Lung microvascular endothelial cell (primary cell): ENCODE measurements around the gene ASGR2. TPM values are rescaled to one million over a fixed set of nuclear protein-coding genes. Genes with fewer than 3 reads are reported as not detected.

Source experiments
- DNase-seq, 2 donors: peaks; one replicate each; pipeline versions ENCODE4 v3.0.0 to v3.0.0-alpha.2; 2010; ENCODE audit warnings: low read depth in 2 of 2
- total RNA-seq: library from RNA; depleted of rRNA; stranded (reverse); fragments of >200 nt; gene quantifications from 2 replicates; pipeline ENCODE4 v1.2.1, GENCODE V29; 2014

Gene ASGR2
- total RNA-seq, 1 donor from 2014 or later = not detected

- no peak for DNase-seq
Measured at GRCh38 chr17:7064261-7064660, 50.4 kb downstream of the ASGR2 start.

- no peak for DNase-seq
Measured at GRCh38 chr17:7063518-7064094, 51.0 kb downstream of the ASGR2 start.

GRCh38 chr17:7060165-7060891 lies 54.3 kb downstream of the ASGR2 start:
- peak; percentile 86 to 99 for DNase-seq

- peak; percentile 75 to 97 for DNase-seq
Measured at GRCh38 chr17:7058831-7059447, 55.7 kb downstream of the ASGR2 start.

GRCh38 chr17:7056386-7056785 lies 58.2 kb downstream of the ASGR2 start:
- no peak for DNase-seq

Other genes starting within 250 kb of the ASGR2 start
- not detected in 2 replicates for gene ALOX12, start 118.8 kb downstream of the ASGR2 start, total RNA-seq
- 34.2 and 60.7 TPM in 2 replicates for gene RNASEK, start 102.2 kb downstream of the ASGR2 start, total RNA-seq
- gene BCL6B, start 91.8 kb downstream of the ASGR2 start, total RNA-seq = 54.5 and 59.9 TPM in 2 replicates
- 1.3 and 2.4 TPM in 2 replicates for gene SLC16A13, start 78.8 kb downstream of the ASGR2 start, total RNA-seq
- 0.22 and 1.2 TPM in 2 replicates for gene SLC16A11, start 70.7 kb downstream of the ASGR2 start, total RNA-seq
- 0.99 and 1.7 TPM in 2 replicates for gene CLEC10A, start 34.6 kb downstream of the ASGR2 start, total RNA-seq
- 14.4 and 28.8 TPM in 2 replicates for gene ASGR1, start 64.5 kb upstream of the ASGR2 start, total RNA-seq
- gene DLG4, start 105.0 kb upstream of the ASGR2 start, total RNA-seq = 5.4 and 9.1 TPM in 2 replicates
- gene ACADVL, start 105.1 kb upstream of the ASGR2 start, total RNA-seq = 205 and 242 TPM in 2 replicates
- gene DVL2, start 119.7 kb upstream of the ASGR2 start, total RNA-seq = 25.1 and 31.9 TPM in 2 replicates
- gene PHF23, start 124.6 kb upstream of the ASGR2 start, total RNA-seq = 30.9 and 38.5 TPM in 2 replicates
- gene GABARAP, start 127.6 kb upstream of the ASGR2 start, total RNA-seq = 124 and 130 TPM in 2 replicates
- gene CTDNEP1, start 136.9 kb upstream of the ASGR2 start, total RNA-seq = 22.4 and 25.2 TPM in 2 replicates
- 26.6 and 32.7 TPM in 2 replicates for gene ELP5, start 137.4 kb upstream of the ASGR2 start, total RNA-seq
- 0.99 and 7.0 TPM in 2 replicates for gene CLDN7, start 147.7 kb upstream of the ASGR2 start, total RNA-seq
- 0.22 and 0.60 TPM in 2 replicates for gene SLC2A4, start 166.9 kb upstream of the ASGR2 start, total RNA-seq
- gene YBX2, start 179.8 kb upstream of the ASGR2 start, total RNA-seq = under 0.01 TPM in 2 replicates
- gene EIF5A, start 192.8 kb upstream of the ASGR2 start, total RNA-seq = 385 and 487 TPM in 2 replicates
- gene GPS2, start 200.5 kb upstream of the ASGR2 start, total RNA-seq = 22.9 and 33.5 TPM in 2 replicates
- 7.4 and 13.1 TPM in 2 replicates for gene NEURL4, start 214.5 kb upstream of the ASGR2 start, total RNA-seq
- gene ACAP1, start 221.7 kb upstream of the ASGR2 start, total RNA-seq = 0.40 and 0.44 TPM in 2 replicates
- gene KCTD11, start 237.3 kb upstream of the ASGR2 start, total RNA-seq = 2.4 and 3.8 TPM in 2 replicates
- gene TMEM95, start 240.3 kb upstream of the ASGR2 start, total RNA-seq = not detected in 2 replicates